H1 (cell line): Measurements from ENCODE around the gene SH3GL1. TPM values are rescaled to one million over a fixed set of nuclear protein-coding genes. Genes with fewer than 3 reads are reported as not detected.

Experiments
- ATF3 ChIP-seq: IDR thresholded peaks from 2 replicates; pipeline ENCODE4 v1.6.1; 2011; ENCODE audit warnings: low read depth, mild to moderate bottlenecking, low read length; ENCODE audit not compliant: insufficient read depth
- BCL11A ChIP-seq, 2 experiments: IDR thresholded peaks; one replicate each; pipeline ENCODE4 v1.6.1; 2011; ENCODE audit warnings: low read depth in 2 of 2, low read length in 2 of 2, mild to moderate bottlenecking in 2 of 2
- CHD7 ChIP-seq: fragments of 300-600 bp; sonication (generic); IDR thresholded peaks from 2 replicates; pipeline ENCODE4 v1.7.1; 2012; ENCODE audit warnings: low read length, moderate library complexity, mild to moderate bottlenecking, inconsistent platforms; ENCODE audit not compliant: insufficient replicate concordance
- EGR1 ChIP-seq: IDR thresholded peaks from 2 replicates; pipeline ENCODE4 v1.6.1; 2011; ENCODE audit warnings: low read depth, low read length, borderline replicate concordance
- GTF2F1 ChIP-seq: IDR thresholded peaks from 2 replicates; pipeline ENCODE4 v1.6.1; 2012; ENCODE audit warnings: low read depth, low read length, improper control_type of control experiment, borderline replicate concordance
- HDAC2 ChIP-seq, 2 experiments: fragments of 300-600 bp in 1 of 2; sonication (generic) in 1 of 2; IDR thresholded peaks; 2 replicates each; pipeline ENCODE4 v1.6.1; 2011 to 2012; ENCODE audit warnings: low read depth in 2 of 2, low read length in 2 of 2, mild to moderate bottlenecking in 2 of 2, moderate library complexity in 2 of 2, borderline replicate concordance in 1 of 2, inconsistent platforms in 1 of 2
- KDM4A ChIP-seq: IDR thresholded peaks from one replicate; pipeline ENCODE4 v1.7.1; 2012; ENCODE audit warnings: low read depth, mild to moderate bottlenecking, moderate library complexity, low read length, inconsistent platforms; ENCODE audit not compliant: severe bottlenecking
- PHF8 ChIP-seq: fragments of 200-600 bp; sonication (generic); conservative IDR thresholded peaks from 2 replicates; pipeline ENCODE4 v1.7.1; 2012; ENCODE audit warnings: low read depth, mild to moderate bottlenecking, inconsistent platforms, low read length, moderate library complexity
- SP4 ChIP-seq: IDR thresholded peaks from 2 replicates; pipeline ENCODE4 v1.6.1; 2012; ENCODE audit warnings: low read length, inconsistent platforms
- polyA plus RNA-seq, 7 experiments: library from polyadenylated mRNA; depleted of rRNA in 3 of 7; stranded (reverse) in 5 of 7; unstranded in 2 of 7; fragments of >200 nt in 5 of 7; fragments of 200-250 nt in 2 of 7; gene quantifications; 1 replicate in 5 of 7; 2 replicates in 1 of 7; 4 replicates in 1 of 7; pipeline versions ENCODE4 v1.2.1 to v1.2.3, GENCODE V29; 2011 to 2013; ENCODE audit warnings: missing spikeins in 2 of 7, mixed read lengths in 2 of 7
- total RNA-seq: library from RNA; stranded (reverse); fragmentation: NEBNext Ultra II Directional; extraction: Animal tissue kit (Norgen Biotek cat#: 25700); gene quantifications from 2 replicates; pipeline ENCODE4 v1.2.1, GENCODE V29; 2021

SH3GL1 gene
- total and polyA plus RNA-seq, 2 of the 8 experiments (the other 6 are each of a cell fraction or from before 2014, with no cell fraction given), result 81.5 to 102 TPM

GRCh38 chr19:4409123-4409933 lies 9.0 kb upstream of the SH3GL1 start (continued):
- TF ChIP-seq CHD7 (no peak), EGR1 (no peak), BCL11A (IDR thresholded peaks at IDR 0.05; ENCODE audit: low read depth in 2 of 2, low read length in 2 of 2) (peak; percentile 35 to 67), SP4 (no peak), GTF2F1 (peak; percentile 68; the same call in 1 of the 2 replicates), ATF3 (no peak), PHF8 (no peak), KDM4A (no peak), HDAC2 (IDR thresholded peaks at IDR 0.05; ENCODE audit: borderline replicate concordance in 1 of 2, low read depth in 2 of 2, low read length in 2 of 2) (peak; percentile 66 to 96; a peak in 2 of 4 replicates)
